Brain microvascular endothelial cell (primary cell): ENCODE results near the gene TMC3.
A peak's percentile ranks its signal among the peaks of the same experiment; 100 is the strongest.

ENCODE experiments used
- DNase-seq: peaks from one replicate; pipeline ENCODE4 v3.0.0-alpha.2; 2020
- H3K27ac ChIP-seq: fragments of 250-450 bp; sonication (Bioruptor Pico); 2 replicates; pipeline ENCODE4 v1.5.1; 2020; ENCODE audit warnings: mild to moderate bottlenecking, moderate library complexity
- H3K27me3 ChIP-seq: fragments of 250-450 bp; sonication (Bioruptor Pico); replicated peaks from 2 replicates; pipeline ENCODE4 v1.5.1; 2020; ENCODE audit warnings: mild to moderate bottlenecking
- H3K36me3 ChIP-seq: fragments of 250-450 bp; sonication (Bioruptor Pico); replicated peaks from 2 replicates; pipeline ENCODE4 v1.5.1; 2020; ENCODE audit warnings: mild to moderate bottlenecking
- H3K4me3 ChIP-seq: 2 replicates; pipeline ENCODE4 v1.5.1; 2011; ENCODE audit warnings: low read depth, mild to moderate bottlenecking, control low read depth, low read length, moderate library complexity
- in situ Hi-C: cut with HindIII; loops from 2 replicates; pipeline ENCODE4 v1.10.0; 2017; ENCODE audit warnings: low sequenced_read_pairs, low pct_ligation_motif_present
- TF ChIP-seq, protein P1 (sequence below): IDR thresholded peaks from 2 replicates; pipeline ENCODE4 v1.5.1; 2011; ENCODE audit warnings: low read depth, mild to moderate bottlenecking, moderate library complexity, low read length, control low read depth, inconsistent platforms; ENCODE audit errors: missing control alignments

TMC3 gene

DNA sequence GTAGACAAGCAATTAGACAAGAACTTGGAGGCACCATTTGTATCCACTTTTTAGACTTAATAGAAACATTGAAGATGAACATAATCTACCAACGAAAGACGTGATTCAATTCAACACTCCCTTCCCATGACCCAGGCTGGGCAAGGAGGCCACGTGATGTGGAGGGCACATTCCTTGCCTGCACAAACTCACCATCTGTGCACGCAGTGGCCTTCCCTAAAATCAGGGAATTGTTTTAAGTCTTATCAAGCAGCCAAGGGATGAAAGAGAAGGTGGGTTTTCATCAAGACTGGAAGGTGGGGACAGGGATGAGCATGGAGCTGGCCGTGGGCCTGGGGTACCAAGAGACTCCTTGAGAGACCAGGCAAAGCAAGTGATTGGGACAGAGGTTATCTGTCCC, 63.5 kb downstream of the TMC3 start:
- no peaks in the 10 kb centered on the region for H3K36me3 ChIP-seq
- DNase-seq = no peak
- H3K27me3 ChIP-seq = no peaks in the 10 kb centered on the region
- in situ Hi-C loops = no loop called here
- TF ChIP-seq, protein P1, sequence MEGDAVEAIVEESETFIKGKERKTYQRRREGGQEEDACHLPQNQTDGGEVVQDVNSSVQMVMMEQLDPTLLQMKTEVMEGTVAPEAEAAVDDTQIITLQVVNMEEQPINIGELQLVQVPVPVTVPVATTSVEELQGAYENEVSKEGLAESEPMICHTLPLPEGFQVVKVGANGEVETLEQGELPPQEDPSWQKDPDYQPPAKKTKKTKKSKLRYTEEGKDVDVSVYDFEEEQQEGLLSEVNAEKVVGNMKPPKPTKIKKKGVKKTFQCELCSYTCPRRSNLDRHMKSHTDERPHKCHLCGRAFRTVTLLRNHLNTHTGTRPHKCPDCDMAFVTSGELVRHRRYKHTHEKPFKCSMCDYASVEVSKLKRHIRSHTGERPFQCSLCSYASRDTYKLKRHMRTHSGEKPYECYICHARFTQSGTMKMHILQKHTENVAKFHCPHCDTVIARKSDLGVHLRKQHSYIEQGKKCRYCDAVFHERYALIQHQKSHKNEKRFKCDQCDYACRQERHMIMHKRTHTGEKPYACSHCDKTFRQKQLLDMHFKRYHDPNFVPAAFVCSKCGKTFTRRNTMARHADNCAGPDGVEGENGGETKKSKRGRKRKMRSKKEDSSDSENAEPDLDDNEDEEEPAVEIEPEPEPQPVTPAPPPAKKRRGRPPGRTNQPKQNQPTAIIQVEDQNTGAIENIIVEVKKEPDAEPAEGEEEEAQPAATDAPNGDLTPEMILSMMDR = no peak
- H3K27ac ChIP-seq = no peak overlapping the region
- no peak overlapping the region for H3K4me3 ChIP-seq

DNA sequence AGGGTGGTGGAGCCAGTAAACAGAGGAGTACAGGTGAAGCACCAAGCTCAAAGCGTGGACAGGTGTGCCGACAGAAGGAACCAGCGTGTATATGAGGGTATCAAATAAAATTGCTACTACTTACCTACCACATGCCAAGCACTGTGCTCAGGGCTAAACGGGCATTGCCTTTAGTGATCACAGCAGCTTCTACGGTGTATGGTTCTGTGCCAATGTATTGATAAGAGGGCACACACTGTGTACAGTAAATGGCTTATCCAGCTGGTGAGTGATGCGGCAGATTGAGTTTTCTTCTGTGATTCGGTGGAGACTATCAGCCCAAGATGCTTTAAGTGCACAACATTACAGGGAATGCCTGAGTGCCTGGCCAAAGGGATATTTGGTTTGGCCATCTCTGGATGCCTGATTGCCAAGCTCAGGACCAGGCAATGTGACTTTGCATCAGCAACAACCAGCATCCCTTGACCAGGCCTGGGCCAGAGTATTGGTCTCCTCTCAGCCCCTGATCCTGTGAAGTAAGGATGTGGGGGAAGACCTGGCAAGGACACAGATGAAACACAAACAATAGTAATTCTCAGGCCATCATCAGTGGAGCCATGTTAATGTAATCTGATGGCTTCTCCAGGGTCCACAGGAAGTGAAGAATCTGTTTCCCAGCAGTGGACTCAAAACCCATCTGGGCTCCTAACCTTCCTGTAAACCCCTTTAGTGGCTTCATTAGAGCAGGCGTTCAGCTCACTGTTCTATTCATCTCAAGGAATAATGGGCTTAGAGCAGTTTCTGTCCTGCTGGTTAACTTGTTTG, 64.2 kb downstream of the TMC3 start:
- Histone ChIP-seq H3K27me3 (no peaks in the 10 kb centered on the region), H3K4me3 (no peak overlapping the region), H3K36me3 (no peaks in the 10 kb centered on the region), H3K27ac (no peak overlapping the region)
- TF ChIP-seq, protein P1 = no peak
- in situ Hi-C loops = no loop called here
- no peak for DNase-seq

DNA sequence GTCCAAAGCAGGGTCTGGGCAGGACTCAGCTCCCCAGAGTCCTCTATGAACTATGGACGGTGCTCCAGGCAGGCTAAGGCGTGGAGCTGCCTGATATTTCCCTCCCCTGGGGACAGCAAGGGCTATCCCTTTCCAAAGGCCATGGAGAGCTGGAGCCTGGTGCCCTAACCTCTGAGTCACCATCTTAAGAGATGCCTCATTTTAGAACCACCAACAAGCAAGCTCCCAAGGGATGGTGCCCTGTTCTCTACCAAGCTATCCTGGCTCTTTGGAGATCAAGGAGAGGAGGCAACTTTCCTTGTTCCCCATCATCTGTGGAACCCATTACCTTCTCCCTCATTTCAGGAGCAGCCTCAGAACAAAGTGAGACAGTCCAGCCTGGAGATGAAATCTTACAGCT, 65.8 kb downstream of the TMC3 start:
- Histone ChIP-seq H3K27me3 (no peaks in the 10 kb centered on the region), H3K36me3 (no peaks in the 10 kb centered on the region), H3K27ac (no peak overlapping the region), H3K4me3 (no peak overlapping the region)
- TF ChIP-seq, protein P1 = no peak
- no peak for DNase-seq
- in situ Hi-C loops = no loop called here

DNA sequence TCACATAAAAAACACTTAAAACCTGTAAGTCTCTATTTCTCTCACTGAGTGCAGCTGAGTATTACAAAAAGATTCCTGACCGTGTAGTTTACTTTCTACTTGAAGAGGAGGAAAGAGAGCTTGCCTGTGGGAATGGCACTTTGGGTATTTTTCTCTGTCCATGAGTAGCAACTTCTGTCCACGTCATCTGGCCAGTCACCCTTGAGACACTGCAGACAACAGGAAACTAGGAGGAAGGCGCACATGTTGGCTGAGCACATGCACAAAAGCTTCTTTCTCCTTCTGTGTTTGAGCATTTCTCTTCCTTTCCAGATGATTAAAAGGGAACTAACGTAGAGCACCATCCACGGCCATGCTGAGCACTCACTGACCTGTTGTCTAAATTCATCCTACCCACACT, 69.8 kb downstream of the TMC3 start:
- Histone ChIP-seq H3K4me3 (no peak overlapping the region), H3K27ac (no peak overlapping the region), H3K36me3 (no peaks in the 10 kb centered on the region), H3K27me3 (no peaks in the 10 kb centered on the region)
- TF ChIP-seq, protein P1 = no peak
- in situ Hi-C loops = no loop called here
- DNase-seq = peak; percentile 68

DNA sequence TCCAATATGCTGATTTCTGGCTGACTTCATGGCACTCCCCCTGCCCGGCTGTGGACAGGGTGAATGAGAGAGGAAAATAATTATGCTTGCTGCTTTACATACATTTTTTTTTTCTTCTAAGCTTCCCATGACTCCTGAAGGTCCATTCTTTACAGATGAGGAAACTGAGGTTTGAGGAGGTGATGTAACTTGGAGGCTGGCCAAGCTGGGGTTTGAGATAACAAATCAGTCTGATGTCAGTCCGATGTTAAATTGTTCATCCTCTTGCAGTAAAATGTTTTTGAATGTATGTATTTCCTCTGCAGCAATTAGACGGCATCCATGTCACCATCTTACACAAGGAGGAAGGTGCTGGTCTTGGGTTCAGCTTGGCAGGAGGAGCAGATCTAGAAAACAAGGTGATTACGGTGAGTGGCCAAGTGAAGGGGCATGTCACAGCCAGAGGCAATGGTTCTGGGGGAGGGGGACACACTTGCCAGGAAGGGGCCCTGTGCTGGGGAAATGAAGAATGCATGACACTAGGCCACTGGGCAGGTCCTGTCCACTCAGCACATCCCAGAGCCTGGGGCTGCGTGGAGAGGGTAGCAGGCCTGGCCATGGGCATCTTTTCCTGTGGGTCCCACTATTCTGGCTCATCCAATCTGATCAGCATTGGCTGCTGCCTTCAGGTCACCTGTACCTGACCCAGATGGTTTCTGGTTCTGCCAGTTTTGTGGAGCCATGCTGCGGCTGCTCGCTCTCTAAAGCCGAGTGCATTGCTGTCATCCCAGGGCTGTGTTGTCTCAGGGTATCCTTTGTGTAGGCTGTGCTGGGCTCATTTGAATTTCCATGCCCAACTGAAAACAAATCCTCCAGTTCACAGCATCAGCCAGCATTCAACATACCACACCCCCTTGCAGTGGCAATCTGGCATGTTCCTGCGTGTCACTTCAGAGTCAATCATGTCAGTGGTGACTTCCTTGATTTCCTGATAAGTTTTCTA, 70.5 kb downstream of the TMC3 start:
- in situ Hi-C loops = no loop called here
- Histone ChIP-seq H3K27ac (no peak overlapping the region), H3K36me3 (no peaks in the 10 kb centered on the region), H3K4me3 (no peak overlapping the region), H3K27me3 (no peaks in the 10 kb centered on the region)
- TF ChIP-seq, protein P1 = no peak
- DNase-seq = peak; percentile 56
